Thymus (tissue), 11 donors: ENCODE data around the gene KIF21A. TPM values are rescaled to one million over a fixed set of nuclear protein-coding genes. Genes with fewer than 3 reads are reported as not detected.

Experiments
- DNase-seq, 9 donors: peaks; one replicate each; pipeline ENCODE4 v3.0.0-alpha.2; 2013; ENCODE audit warnings: low spot score in 9 of 9, low read depth in 6 of 9, missing footprints in 1 of 9
- H3K27ac ChIP-seq, 2 donors: one replicate each; pipeline ENCODE4 v1.5.1; 2013; ENCODE audit warnings: control low read depth in 1 of 2, low read depth in 1 of 2, low read length in 1 of 2, mild to moderate bottlenecking in 1 of 2, moderate library complexity in 1 of 2
- H3K27me3 ChIP-seq, 2 donors: one replicate each; pipeline ENCODE4 v1.5.1; 2013; ENCODE audit warnings: low read length in 1 of 2; ENCODE audit not compliant: control insufficient read depth in 2 of 2, insufficient read depth in 1 of 2
- H3K36me3 ChIP-seq, 2 donors: one replicate each; pipeline ENCODE4 v1.5.1; 2013; ENCODE audit warnings: low read length in 1 of 2, mild to moderate bottlenecking in 1 of 2, moderate library complexity in 1 of 2; ENCODE audit not compliant: control insufficient read depth in 2 of 2, insufficient read depth in 2 of 2
- H3K4me1 ChIP-seq, 2 donors: one replicate each; pipeline ENCODE4 v1.5.1; 2013; ENCODE audit warnings: low read length in 2 of 2; ENCODE audit not compliant: control insufficient read depth in 2 of 2, insufficient read depth in 2 of 2
- H3K4me3 ChIP-seq, 2 donors: one replicate each; pipeline ENCODE4 v1.5.1; 2013; ENCODE audit warnings: low read length in 2 of 2, control low read depth in 1 of 2, mild to moderate bottlenecking in 1 of 2
- H3K9me3 ChIP-seq, 2 donors: one replicate each; pipeline ENCODE4 v1.5.1; 2013; ENCODE audit warnings: low read length in 1 of 2, mild to moderate bottlenecking in 1 of 2; ENCODE audit not compliant: control insufficient read depth in 2 of 2, insufficient read depth in 1 of 2
- WGBS: extraction: QIAGEN DNeasy Blood & Tissue Kit; methylation state at CpG from one replicate; pipeline ENCODE4 v1.1.7; 2013; 5-methylcytosine and 5-hydroxymethylcytosine counted together
- polyA plus RNA-seq: library from polyadenylated mRNA; stranded (reverse); fragments of 200-250 nt; gene quantifications from one replicate; pipeline ENCODE4 v1.2.3, GENCODE V29; 2013
- total RNA-seq: library from RNA; stranded (reverse); fragments of 120-200 nt; gene quantifications from one replicate; pipeline ENCODE4 v1.2.4, GENCODE V29; 2013
- donor health status: healthy.

Gene KIF21A
- total and polyA plus RNA-seq, 2 donors: 2.1 to 5.0 TPM

DNA sequence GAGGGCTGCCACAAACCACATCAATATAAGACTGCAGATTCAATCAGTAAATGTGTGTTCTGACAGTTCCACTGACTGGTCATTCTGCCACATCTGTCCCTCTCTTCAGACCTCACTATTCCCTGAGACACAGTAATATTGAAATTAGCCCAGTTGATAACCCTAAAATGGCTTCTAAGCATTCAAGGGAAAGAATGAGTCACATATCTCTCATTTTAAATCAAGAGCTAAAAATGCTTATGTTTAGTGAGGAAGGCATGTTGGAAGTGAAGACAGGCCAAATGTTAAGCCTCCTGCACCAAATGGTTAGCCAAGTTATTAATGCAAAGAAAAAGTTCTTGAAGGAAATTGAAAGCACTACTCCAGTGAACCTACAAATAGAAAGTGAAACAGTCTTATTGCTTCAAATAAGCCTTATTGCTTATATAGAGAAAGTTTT is 24.5 kb upstream of the KIF21A start:
- H3K4me1 ChIP-seq: no peaks in the 10 kb centered on the region
- H3K36me3 ChIP-seq: no peaks in the 10 kb centered on the region
- H3K27me3 ChIP-seq: no peaks in the 10 kb centered on the region
- no peaks in the 10 kb centered on the region for H3K9me3 ChIP-seq
- no peak overlapping the region for H3K4me3 ChIP-seq
- no peak overlapping the region for H3K27ac ChIP-seq
- DNase-seq: no peak

DNA sequence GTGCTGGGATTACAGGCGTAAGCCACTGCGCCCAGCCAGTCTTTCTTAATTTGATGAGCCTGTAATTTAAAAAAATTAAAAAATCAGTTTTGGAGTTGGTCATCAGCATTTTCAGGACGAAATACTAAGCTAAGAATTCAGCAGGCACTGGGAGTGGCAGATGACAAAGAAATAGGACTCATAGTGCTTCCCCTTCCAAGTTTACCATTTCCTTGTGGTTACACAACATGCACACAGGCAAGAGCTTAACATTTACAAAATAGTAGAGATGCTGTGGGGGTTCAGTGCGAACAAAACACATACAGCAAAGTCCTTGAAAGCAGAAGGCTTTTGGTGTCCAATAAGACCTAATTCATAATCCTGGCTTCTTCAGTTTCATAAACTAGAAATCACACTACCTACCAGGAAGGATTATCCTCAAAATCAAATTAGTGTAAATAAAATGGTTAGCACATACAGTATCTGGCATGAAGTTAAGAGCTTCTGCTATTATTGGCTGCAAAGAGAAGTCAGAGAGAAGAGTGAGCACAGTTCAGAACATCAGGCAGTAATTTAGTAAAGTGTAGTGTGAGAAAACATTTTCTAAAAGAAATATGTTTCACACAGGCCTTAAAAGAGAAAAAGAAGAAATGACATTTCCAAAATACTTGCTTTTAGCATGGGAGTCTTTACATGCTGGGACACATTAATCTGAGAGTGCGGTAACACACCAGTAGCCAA is 22.2 kb upstream of the KIF21A start:
- Histone ChIP-seq H3K27me3 (no peaks in the 10 kb centered on the region), H3K27ac (no peak overlapping the region), H3K36me3 (no peaks in the 10 kb centered on the region), H3K4me3 (no peak overlapping the region), H3K9me3 (no peaks in the 10 kb centered on the region), H3K4me1 (no peaks in the 10 kb centered on the region)
- WGBS: 75% methylated on average over 5 of the region's 5 CpGs
- no peak for DNase-seq

- H3K36me3 ChIP-seq: no peaks in the 10 kb centered on the region
- WGBS: 91% methylated on average over 1 of the region's 1 CpG
- H3K27ac ChIP-seq: no peak overlapping the region
- H3K4me1 ChIP-seq: no peaks in the 10 kb centered on the region
- no peaks in the 10 kb centered on the region for H3K27me3 ChIP-seq
- DNase-seq: no peak
- H3K4me3 ChIP-seq: no peak overlapping the region
- H3K9me3 ChIP-seq: no peaks in the 10 kb centered on the region
Measured at GRCh38 chr12:39461059-39461458, 18.1 kb upstream of the KIF21A start.

GRCh38 chr12:39459027-39459434 is 16.1 kb upstream of the KIF21A start:
- DNase-seq: no peak
- H3K36me3 ChIP-seq: no peaks in the 10 kb centered on the region
- WGBS: 92% methylated on average over 7 of the region's 7 CpGs
- no peak overlapping the region for H3K4me3 ChIP-seq
- no peaks in the 10 kb centered on the region for H3K4me1 ChIP-seq
- H3K27me3 ChIP-seq: no peaks in the 10 kb centered on the region
- H3K27ac ChIP-seq: no peak overlapping the region
- no peaks in the 10 kb centered on the region for H3K9me3 ChIP-seq

- H3K27ac ChIP-seq: no peak overlapping the region
- WGBS: 15% methylated on average over 1 of the region's 1 CpG
- no peak overlapping the region for H3K4me3 ChIP-seq
- H3K4me1 ChIP-seq: no peaks in the 10 kb centered on the region
- no peaks in the 10 kb centered on the region for H3K9me3 ChIP-seq
- no peak for DNase-seq
- no peaks in the 10 kb centered on the region for H3K36me3 ChIP-seq
- H3K27me3 ChIP-seq: no peaks in the 10 kb centered on the region
Measured at GRCh38 chr12:39451977-39452376, 9.1 kb upstream of the KIF21A start.

- DNase-seq: no peak
- Histone ChIP-seq H3K4me3 (no peak overlapping the region), H3K27ac (no peak overlapping the region), H3K27me3 (peaks cover 7 to 14% of the 10 kb centered on the region in 2 donors), H3K4me1 (peaks cover 0 to 2% of the 10 kb centered on the region in 2 donors), H3K9me3 (no peaks in the 10 kb centered on the region), H3K36me3 (no peaks in the 10 kb centered on the region)
Measured at GRCh38 chr12:39448038-39448437, 5.1 kb upstream of the KIF21A start.

DNA sequence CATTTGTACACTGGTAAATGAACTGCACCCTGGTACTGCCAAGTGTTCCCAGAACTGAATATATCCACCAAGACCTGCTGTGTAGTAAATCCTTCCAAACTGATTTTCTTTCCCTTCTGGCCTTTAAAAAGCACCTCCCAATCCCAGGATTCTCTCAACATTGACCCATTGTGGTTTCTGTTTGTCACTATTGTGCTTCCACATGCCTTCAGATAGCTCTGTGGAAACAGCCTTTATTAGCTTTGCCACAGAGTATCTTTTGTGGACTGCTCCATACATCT is 949 bp upstream of the KIF21A start:
- Histone ChIP-seq H3K27me3 (peaks cover 18 to 36% of the 10 kb centered on the region in 2 donors), H3K4me1 (peaks cover 0 to 2% of the 10 kb centered on the region in 2 donors), H3K9me3 (no peaks in the 10 kb centered on the region), H3K27ac (no peak overlapping the region), H3K4me3 (no peak overlapping the region), H3K36me3 (no peaks in the 10 kb centered on the region)
- DNase-seq: no peak

DNA sequence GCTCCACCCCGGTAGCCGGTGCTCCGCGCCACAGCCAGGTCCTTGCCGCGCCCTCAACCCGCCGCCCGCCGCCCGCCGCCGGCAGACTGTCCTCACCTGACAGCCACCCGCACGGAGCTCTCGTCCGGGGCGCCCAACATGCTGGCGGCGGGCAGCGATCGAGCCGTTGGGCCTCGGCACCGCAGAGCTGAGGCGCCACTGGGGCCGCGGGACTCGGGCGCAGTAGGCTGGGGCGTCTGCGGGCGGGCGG is 164 bp downstream of the KIF21A start:
- Histone ChIP-seq H3K36me3 (no peaks in the 10 kb centered on the region), H3K4me3 (peak overlapping the region in 1 of 2 donors; percentile 51), H3K27ac (no peak overlapping the region), H3K9me3 (no peaks in the 10 kb centered on the region), H3K27me3 (peaks cover 18 to 36% of the 10 kb centered on the region in 2 donors), H3K4me1 (peaks cover 0 to 2% of the 10 kb centered on the region in 2 donors)
- DNase-seq: no peak
- under 1% methylated on average over 34 of the region's 34 CpGs for WGBS

DNA sequence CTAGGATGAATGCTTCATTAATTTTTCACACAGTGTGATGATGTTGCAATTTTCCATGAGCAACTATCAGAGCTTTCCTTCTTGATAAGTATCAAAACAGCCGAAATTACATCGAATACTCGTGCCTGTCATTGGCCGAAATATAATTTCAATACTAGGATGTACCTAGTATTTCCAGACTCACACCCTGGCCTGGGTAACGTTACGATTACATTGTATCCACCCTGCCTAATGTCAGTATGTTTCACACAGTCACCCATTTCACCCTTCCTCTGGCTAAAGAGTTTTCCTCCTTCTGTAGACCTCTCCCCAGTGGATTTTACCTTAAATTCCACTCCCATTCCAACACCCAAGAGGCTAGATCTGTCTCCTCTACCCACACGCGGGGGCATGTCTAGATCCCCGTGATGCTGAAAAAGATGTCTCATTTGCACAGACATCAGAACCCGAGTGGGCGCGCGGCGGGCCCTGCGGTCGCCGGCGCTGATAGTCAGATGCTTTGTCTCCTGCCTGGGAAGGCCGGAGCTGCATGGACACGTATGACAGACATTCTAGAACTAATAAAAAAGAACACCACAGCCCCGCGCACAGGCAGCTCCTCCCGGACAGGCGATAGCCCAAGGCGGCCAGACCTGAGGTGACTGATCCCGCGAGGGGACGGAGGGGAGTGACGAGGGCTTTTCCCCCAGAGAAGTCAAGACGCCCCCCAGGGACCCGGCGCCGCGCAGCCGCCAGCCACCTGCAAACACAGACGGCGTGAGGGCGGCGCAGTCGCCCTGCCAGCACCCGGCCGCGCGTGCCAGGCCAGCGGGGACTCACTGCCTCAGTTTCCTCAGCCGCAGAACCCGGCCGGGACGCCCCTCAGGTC is 723 bp downstream of the KIF21A start:
- Histone ChIP-seq H3K27me3 (peaks cover 18 to 36% of the 10 kb centered on the region in 2 donors), H3K36me3 (no peaks in the 10 kb centered on the region), H3K27ac (no peak overlapping the region), H3K4me3 (peak overlapping the region; percentile 18 to 51), H3K9me3 (no peaks in the 10 kb centered on the region), H3K4me1 (peaks cover 0 to 2% of the 10 kb centered on the region in 2 donors)
- DNase-seq: no peak
- WGBS: 7% methylated on average over 49 of the region's 49 CpGs
